Breast epithelium (tissue), 4 donors: ENCODE data around the gene RPAP2. TPM values are rescaled to one million over a fixed set of nuclear protein-coding genes. Genes with fewer than 3 reads are reported as not detected.
"Not testable (repeated sequence)": the region's sequence is repeated elsewhere in the genome, so short reads cannot be mapped to it uniquely, and the experiment has no call there.

Experiments used
- DNase-seq, 2 donors: peaks; one replicate each; pipeline ENCODE4 v3.0.0-alpha.2; 2019; ENCODE audit warnings: low spot score in 2 of 2
- H3K27ac ChIP-seq, 2 donors: fragments of 200-600 bp; sonication (generic) in 1 of 2; one replicate each; pipeline ENCODE4 v1.5.1; 2016 to 2019; ENCODE audit warnings: mild to moderate bottlenecking in 1 of 2
- H3K27me3 ChIP-seq, 2 donors: fragments of 200-600 bp; sonication (generic) in 1 of 2; one replicate each; pipeline versions ENCODE4 v1.5.1 to v1.6.0; 2017 to 2019; ENCODE audit warnings: control low read depth in 1 of 2, mild to moderate bottlenecking in 1 of 2
- H3K36me3 ChIP-seq: fragments of 200-600 bp; one replicate; pipeline ENCODE4 v1.5.1; 2019
- H3K4me1 ChIP-seq, 2 donors: fragments of 200-600 bp; sonication (generic); one replicate each; pipeline ENCODE4 v1.5.1; 2016 to 2019; ENCODE audit warnings: control low read depth in 1 of 2
- H3K4me3 ChIP-seq, 3 donors: fragments of 200-600 bp; sonication (generic); 1 replicate in 2 of 3; 2 replicates in 1 of 3; pipeline ENCODE4 v1.5.1; 2016 to 2019; ENCODE audit warnings: mild to moderate bottlenecking in 3 of 3, moderate library complexity in 2 of 3
- H3K9me3 ChIP-seq, 2 donors: fragments of 200-600 bp; sonication (generic) in 1 of 2; one replicate each; pipeline ENCODE4 v1.5.1; 2016 to 2019; ENCODE audit warnings: control low read depth in 1 of 2
- POLR2A ChIP-seq: fragments of 450-650 bp; IDR thresholded peaks from one replicate; pipeline ENCODE4 v1.6.1; 2016; ENCODE audit warnings: antibody characterized with exemption, mild to moderate bottlenecking, moderate library complexity
- POLR2AphosphoS5 ChIP-seq, 3 donors: sonication (generic); formaldehyde crosslinking; IDR thresholded peaks; one replicate each; pipeline ENCODE4 v1.6.1; 2017; ENCODE audit warnings: antibody characterized with exemption in 3 of 3
- intact Hi-C: fragments of 100-400 bp; cut with DNase I; formaldehyde crosslinking; loops from one replicate; pipeline ENCODE4 v1.15.1; 2023; ENCODE audit warnings: low total_unique reads
- total RNA-seq, 3 donors: library from RNA; depleted of rRNA; stranded (reverse); fragments of >200 nt; gene quantifications; one replicate each; pipeline ENCODE4 v1.1.0, GENCODE V29; 2016
- TF ChIP-seq, protein P1 (sequence below), 3 donors: fragments of 450-650 bp; IDR thresholded peaks; one replicate each; pipeline ENCODE4 v1.5.1; 2016 to 2017; ENCODE audit warnings: antibody characterized with exemption in 3 of 3, mild to moderate bottlenecking in 3 of 3, moderate library complexity in 3 of 3

The RPAP2 gene
- total RNA-seq, 3 donors from 2014 or later = 7.8 to 14.7 (median 12.3) TPM

DNA sequence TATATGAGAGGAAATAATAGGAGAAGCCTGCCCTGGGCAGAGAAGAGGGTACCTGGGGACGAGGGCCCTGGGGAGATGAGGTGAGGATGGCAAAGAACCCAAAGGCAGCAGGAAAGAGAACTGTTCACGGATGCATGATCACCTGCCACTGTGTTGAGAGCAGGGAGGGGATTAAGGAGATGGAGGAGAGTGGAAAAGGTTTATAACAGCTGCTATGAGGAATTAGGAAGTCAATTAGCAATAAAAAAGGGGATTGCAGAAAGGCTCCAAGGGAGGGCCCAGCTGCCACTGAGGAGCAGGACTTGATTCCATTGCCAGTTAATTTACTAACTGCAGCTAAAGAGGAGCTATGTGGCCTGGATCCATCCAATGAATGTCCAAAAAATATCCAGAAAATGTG lies 126.8 kb downstream of the RPAP2 start:
- Histone ChIP-seq H3K4me3 (no peak overlapping the region), H3K4me1 (no peaks in the 10 kb centered on the region), H3K27ac (no peak overlapping the region), H3K36me3 (no peaks in the 10 kb centered on the region), H3K9me3 (no peaks in the 10 kb centered on the region), H3K27me3 (no peaks in the 10 kb centered on the region)
- intact Hi-C loops = no loop called here
- TF ChIP-seq, protein P1, sequence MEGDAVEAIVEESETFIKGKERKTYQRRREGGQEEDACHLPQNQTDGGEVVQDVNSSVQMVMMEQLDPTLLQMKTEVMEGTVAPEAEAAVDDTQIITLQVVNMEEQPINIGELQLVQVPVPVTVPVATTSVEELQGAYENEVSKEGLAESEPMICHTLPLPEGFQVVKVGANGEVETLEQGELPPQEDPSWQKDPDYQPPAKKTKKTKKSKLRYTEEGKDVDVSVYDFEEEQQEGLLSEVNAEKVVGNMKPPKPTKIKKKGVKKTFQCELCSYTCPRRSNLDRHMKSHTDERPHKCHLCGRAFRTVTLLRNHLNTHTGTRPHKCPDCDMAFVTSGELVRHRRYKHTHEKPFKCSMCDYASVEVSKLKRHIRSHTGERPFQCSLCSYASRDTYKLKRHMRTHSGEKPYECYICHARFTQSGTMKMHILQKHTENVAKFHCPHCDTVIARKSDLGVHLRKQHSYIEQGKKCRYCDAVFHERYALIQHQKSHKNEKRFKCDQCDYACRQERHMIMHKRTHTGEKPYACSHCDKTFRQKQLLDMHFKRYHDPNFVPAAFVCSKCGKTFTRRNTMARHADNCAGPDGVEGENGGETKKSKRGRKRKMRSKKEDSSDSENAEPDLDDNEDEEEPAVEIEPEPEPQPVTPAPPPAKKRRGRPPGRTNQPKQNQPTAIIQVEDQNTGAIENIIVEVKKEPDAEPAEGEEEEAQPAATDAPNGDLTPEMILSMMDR (IDR thresholded peaks at IDR 0.05) = no peak
- no peak for TF ChIP-seq POLR2AphosphoS5 (IDR thresholded peaks at IDR 0.05)
- no peak for TF ChIP-seq POLR2A
- no peak for DNase-seq

DNA sequence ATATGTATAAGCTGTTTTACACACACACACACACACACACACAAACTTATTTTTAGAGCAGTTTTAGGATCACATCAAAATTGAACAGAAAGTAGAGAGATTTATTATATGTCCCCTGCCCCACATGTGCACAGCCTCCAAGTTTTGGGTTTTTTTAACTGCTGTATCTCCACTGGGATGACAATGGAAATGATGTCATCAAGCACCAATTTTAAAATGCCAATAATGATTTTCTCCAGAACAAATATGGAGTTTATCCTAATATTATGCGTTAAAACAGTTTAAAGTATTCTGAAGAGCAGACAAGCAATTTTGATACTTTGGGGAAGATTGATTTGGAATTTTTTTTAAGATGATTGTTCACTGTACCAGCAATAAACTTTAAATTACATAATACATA lies 131.2 kb downstream of the RPAP2 start:
- H3K9me3 ChIP-seq = no peaks in the 10 kb centered on the region
- no peaks in the 10 kb centered on the region for H3K36me3 ChIP-seq
- no peaks in the 10 kb centered on the region for H3K27me3 ChIP-seq
- H3K4me1 ChIP-seq = no peaks in the 10 kb centered on the region
- intact Hi-C loops = no loop called here
- DNase-seq = no peak
- no peak overlapping the region for H3K27ac ChIP-seq
- no peak overlapping the region for H3K4me3 ChIP-seq
- TF ChIP-seq, protein P1 (IDR thresholded peaks at IDR 0.05) = no peak
- TF ChIP-seq POLR2A (no peak), POLR2AphosphoS5 (IDR thresholded peaks at IDR 0.05) (no peak)

DNA sequence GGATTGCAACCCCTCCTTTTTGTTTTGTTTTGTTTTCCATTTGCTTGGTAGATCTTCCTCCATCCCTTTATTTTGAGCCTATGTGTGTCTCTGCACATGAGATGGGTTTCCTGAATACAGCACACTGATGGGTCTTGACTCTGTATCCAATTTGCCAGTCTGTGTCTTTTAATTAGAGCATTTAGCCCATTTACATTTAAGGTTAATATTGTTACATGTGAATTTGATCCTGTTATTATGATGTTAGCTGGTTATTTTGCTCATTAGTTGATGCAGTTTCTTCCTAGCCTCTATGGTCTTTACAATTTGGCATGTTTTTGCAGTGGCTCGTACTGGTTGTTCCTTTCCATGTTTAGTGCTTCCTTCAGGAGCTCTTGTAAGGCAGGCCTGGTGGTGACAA lies 135.7 kb downstream of the RPAP2 start:
- H3K27ac ChIP-seq, H3K27me3 ChIP-seq, H3K9me3 ChIP-seq, H3K4me3 ChIP-seq, H3K4me1 ChIP-seq, H3K36me3 ChIP-seq, intact Hi-C loops, DNase-seq: not testable (repeated sequence)

DNA sequence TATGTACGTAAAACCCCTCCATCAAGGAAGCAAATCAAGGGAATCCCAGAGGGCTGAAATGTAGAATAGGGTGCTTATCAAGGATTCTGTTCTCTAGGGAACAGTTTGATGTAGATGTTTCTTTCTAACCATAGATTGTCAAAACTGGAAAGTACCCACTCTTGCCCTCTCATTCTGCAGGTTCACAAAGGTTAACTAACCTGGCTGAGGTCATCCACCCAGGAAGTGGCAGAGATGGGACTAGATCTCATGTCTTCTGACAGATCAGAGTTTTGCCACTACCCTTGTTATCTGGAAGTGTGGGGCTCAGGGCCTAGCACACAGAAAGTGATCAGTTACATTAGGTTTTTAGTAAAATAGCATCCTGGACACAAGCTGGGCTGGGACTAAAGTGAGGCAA lies 140.4 kb downstream of the RPAP2 start:
- no peaks in the 10 kb centered on the region for H3K36me3 ChIP-seq
- no peaks in the 10 kb centered on the region for H3K27me3 ChIP-seq
- no peaks in the 10 kb centered on the region for H3K4me1 ChIP-seq
- no peak overlapping the region for H3K27ac ChIP-seq
- H3K4me3 ChIP-seq = no peak overlapping the region
- TF ChIP-seq POLR2AphosphoS5 (IDR thresholded peaks at IDR 0.05) (no peak), POLR2A (no peak)
- TF ChIP-seq, protein P1 (IDR thresholded peaks at IDR 0.05) = no peak
- no peaks in the 10 kb centered on the region for H3K9me3 ChIP-seq
- intact Hi-C loops = no loop called here
- DNase-seq = no peak

DNA sequence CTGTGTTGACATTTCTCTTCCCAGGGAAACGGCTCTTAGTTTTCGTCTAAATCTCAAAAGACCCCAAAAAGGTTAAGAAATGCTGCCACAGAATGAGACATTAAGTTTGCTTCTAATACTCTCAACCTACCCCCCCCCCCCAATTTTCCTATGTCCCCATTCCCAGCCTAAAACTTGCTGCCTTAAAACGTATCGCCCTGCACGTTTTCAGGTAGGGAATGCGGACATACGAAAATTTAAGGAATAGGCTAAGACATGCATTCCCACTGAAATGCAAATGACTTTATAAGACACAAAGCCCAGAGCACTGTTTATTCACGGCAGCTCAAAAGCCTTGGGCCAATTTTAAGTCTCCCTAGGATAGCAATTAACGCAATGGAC lies 142.4 kb downstream of the RPAP2 start:
- H3K9me3 ChIP-seq = no peaks in the 10 kb centered on the region
- no peaks in the 10 kb centered on the region for H3K36me3 ChIP-seq
- TF ChIP-seq POLR2A = no peak
- DNase-seq = no peak
- intact Hi-C loops = no loop called here
- H3K4me1 ChIP-seq = no peaks in the 10 kb centered on the region
- no peak overlapping the region for H3K4me3 ChIP-seq
- H3K27ac ChIP-seq = no peak overlapping the region
- H3K27me3 ChIP-seq = no peaks in the 10 kb centered on the region

DNA sequence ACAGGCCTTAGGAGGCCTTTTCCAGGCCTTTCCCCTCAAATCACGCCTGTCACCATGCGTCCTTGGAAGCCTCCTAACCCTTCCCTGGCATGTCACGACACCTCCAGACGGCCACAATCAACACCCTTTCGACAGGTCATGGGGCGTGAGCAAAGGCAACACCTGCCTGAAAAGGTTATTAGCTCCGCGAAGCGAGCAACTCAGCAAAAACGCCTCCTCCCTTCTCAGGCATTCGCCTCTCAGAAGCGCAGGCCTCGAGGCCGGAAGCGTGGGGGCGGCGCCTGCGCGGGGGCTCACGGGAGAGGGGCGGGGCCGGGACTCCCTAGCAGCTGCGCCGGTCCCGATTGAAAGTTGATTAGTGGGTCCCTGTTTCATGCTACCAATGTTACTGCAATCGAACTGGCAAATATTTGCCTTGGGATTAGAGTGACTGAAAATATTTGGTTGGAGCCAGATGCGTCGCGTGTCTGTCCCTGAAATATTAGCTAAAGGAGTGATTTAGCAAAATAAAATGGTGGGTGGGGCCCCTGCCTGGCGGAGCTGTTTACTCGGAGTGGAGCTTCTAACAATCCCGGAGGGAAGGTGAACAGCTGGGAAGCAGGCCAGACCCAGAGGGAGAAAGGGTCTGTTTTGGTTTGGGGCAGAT lies 143.0 kb downstream of the RPAP2 start:
- TF ChIP-seq, protein P1 (IDR thresholded peaks at IDR 0.05) = no peak
- TF ChIP-seq POLR2A = no peak
- no peak for TF ChIP-seq POLR2AphosphoS5 (IDR thresholded peaks at IDR 0.05)
- H3K4me1 ChIP-seq = no peaks in the 10 kb centered on the region
- no peaks in the 10 kb centered on the region for H3K36me3 ChIP-seq
- no peaks in the 10 kb centered on the region for H3K27me3 ChIP-seq
- no peak for DNase-seq
- no peaks in the 10 kb centered on the region for H3K9me3 ChIP-seq
- no peak overlapping the region for H3K27ac ChIP-seq
- intact Hi-C loops = no loop called here
- no peak overlapping the region for H3K4me3 ChIP-seq
